H1 (cell line): Measurements from ENCODE around the gene FLOT1. TPM values are rescaled to one million over a fixed set of nuclear protein-coding genes. Genes with fewer than 3 reads are reported as not detected.

Experiments
- CTCF ChIA-PET: fragments of 300-600 bp; sonication (Branson Sonifier 250); formaldehyde crosslinking; loops from one replicate; lab custom pipeline; 2021; ENCODE audit not compliant: partially characterized antibody; lab: Charles Lee
- POLR2A ChIA-PET: fragments of 300-600 bp; sonication (Branson Sonifier 250); formaldehyde crosslinking; loops from one replicate; lab custom pipeline; 2021; ENCODE audit warnings: inconsistent platforms; ENCODE audit not compliant: partially characterized antibody; lab: Charles Lee
- DNase-seq, 2 experiments: peaks; one replicate each; pipeline versions ENCODE4 v3.0.0 to v3.0.0-alpha.2; 2010 to 2022; ENCODE audit warnings: low spot score in 2 of 2, low read depth in 1 of 2, mixed read lengths in 1 of 2
- FAIRE-seq: peaks from 2 replicates; lab custom pipeline; 2011; peaks lifted over from hg19 to GRCh38; lab: Jason Lieb, UNC
- H2AFZ ChIP-seq: 2 replicates; pipeline ENCODE4 v1.8.1; 2012; ENCODE audit warnings: low read length, inconsistent platforms
- H2AK5ac ChIP-seq: 2 replicates; pipeline ENCODE4 v1.6.1; 2013; ENCODE audit warnings: low read depth, low read length
- H2BK120ac ChIP-seq: replicated peaks from 2 replicates; pipeline ENCODE3; 2013; ENCODE audit warnings: low read depth, low read length, inconsistent platforms
- H2BK12ac ChIP-seq: 2 replicates; pipeline ENCODE4 v1.6.1; 2013; ENCODE audit warnings: low read depth, low read length
- H2BK15ac ChIP-seq: 2 replicates; pipeline ENCODE4 v1.6.1; 2013; ENCODE audit warnings: low read length
- H2BK20ac ChIP-seq: 2 replicates; pipeline ENCODE4 v1.6.1; 2013; ENCODE audit warnings: low read length
- H2BK5ac ChIP-seq: 2 replicates; pipeline ENCODE4 v1.6.1; 2013; ENCODE audit warnings: low read depth, low read length
- H3K14ac ChIP-seq: 2 replicates; pipeline ENCODE4 v1.6.1; 2013; ENCODE audit warnings: inconsistent platforms; ENCODE audit not compliant: insufficient read length
- H3K18ac ChIP-seq: 2 replicates; pipeline ENCODE4 v1.6.1; 2013; ENCODE audit warnings: low read length; ENCODE audit errors: extremely low read depth
- H3K23ac ChIP-seq: 2 replicates; pipeline ENCODE4 v1.6.1; 2013; ENCODE audit warnings: inconsistent platforms; ENCODE audit not compliant: insufficient read length
- H3K23me2 ChIP-seq: 2 replicates; pipeline ENCODE4 v1.6.1; 2013; ENCODE audit warnings: low read depth, low read length
- H3K27ac ChIP-seq: 2 replicates; pipeline ENCODE4 v1.6.1; 2011; ENCODE audit warnings: low read depth, low read length, inconsistent platforms
- H3K27me3 ChIP-seq, 4 experiments: replicated peaks in 1 of 4; 1 replicate in 1 of 4; 2 replicates in 3 of 4; pipeline versions ENCODE4 v1.6.1 to v1.8.1; 2011 to 2013; ENCODE audit warnings: low read length in 3 of 4, mild to moderate bottlenecking in 3 of 4, inconsistent platforms in 2 of 4, mixed read lengths in 2 of 4, moderate library complexity in 1 of 4; ENCODE audit not compliant: control insufficient read depth in 3 of 4, insufficient read depth in 3 of 4; ENCODE audit errors: extremely low read depth in 1 of 4
- H3K36me3 ChIP-seq, 4 experiments: 2 replicates each; pipeline versions ENCODE4 v1.6.1 to v1.8.1; 2011 to 2013; ENCODE audit warnings: mild to moderate bottlenecking in 4 of 4, low read length in 3 of 4, moderate library complexity in 2 of 4, control low read depth in 1 of 4, inconsistent platforms in 1 of 4; ENCODE audit not compliant: insufficient read depth in 4 of 4, control insufficient read depth in 2 of 4
- H3K4ac ChIP-seq: replicated peaks from 2 replicates; pipeline ENCODE3; 2013; ENCODE audit warnings: low read length, low read depth, mixed read lengths, inconsistent platforms; ENCODE audit not compliant: insufficient read length
- H3K4me1 ChIP-seq, 4 experiments: replicated peaks in 1 of 4; 1 replicate in 1 of 4; 2 replicates in 3 of 4; pipeline versions ENCODE4 v1.6.1 to v1.8.1; 2011 to 2013; ENCODE audit warnings: low read length in 3 of 4, inconsistent platforms in 2 of 4, mixed read lengths in 1 of 4; ENCODE audit not compliant: insufficient read depth in 4 of 4, control insufficient read depth in 3 of 4
- H3K4me2 ChIP-seq, 2 experiments: 2 replicates each; pipeline versions ENCODE4 v1.6.1 to v1.8.1; 2011 to 2013; ENCODE audit warnings: low read depth in 2 of 2, low read length in 2 of 2, control low read depth in 1 of 2, inconsistent platforms in 1 of 2, mild to moderate bottlenecking in 1 of 2; ENCODE audit not compliant: insufficient read depth in 1 of 2
- H3K4me3 ChIP-seq, 4 experiments: fragments of 200-600, 300-600 bp in 1 of 4; sonication (generic), shearing (Covaris generic), sonication (Bioruptor Twin) in 1 of 4; 2 replicates each; pipeline versions ENCODE4 v1.5.1 to v1.8.1; 2011 to 2016; ENCODE audit warnings: low read length in 4 of 4, low read depth in 3 of 4, control low read depth in 2 of 4, inconsistent platforms in 2 of 4, mild to moderate bottlenecking in 2 of 4, mixed read lengths in 1 of 4, moderate library complexity in 1 of 4; ENCODE audit not compliant: insufficient read depth in 2 of 4; ENCODE audit errors: extremely low read depth in 1 of 4
- H3K56ac ChIP-seq: replicated peaks from 2 replicates; pipeline ENCODE3; 2013; ENCODE audit warnings: low read depth, mild to moderate bottlenecking, mixed read lengths, low read length, inconsistent platforms; ENCODE audit not compliant: insufficient read length
- H3K79me1 ChIP-seq: 2 replicates; pipeline ENCODE4 v1.6.1; 2013; ENCODE audit warnings: low read depth, low read length, control low read depth
- H3K79me2 ChIP-seq, 2 experiments: 2 replicates each; pipeline versions ENCODE4 v1.6.1 to v1.8.1; 2012 to 2013; ENCODE audit warnings: low read length in 2 of 2, mild to moderate bottlenecking in 2 of 2, inconsistent platforms in 1 of 2; ENCODE audit not compliant: insufficient read depth in 2 of 2, control insufficient read depth in 1 of 2
- H3K9ac ChIP-seq, 4 experiments: replicated peaks in 1 of 4; 1 replicate in 1 of 4; 2 replicates in 3 of 4; pipeline versions ENCODE4 v1.6.1 to v1.8.1; 2011 to 2013; ENCODE audit warnings: low read depth in 3 of 4, low read length in 3 of 4, control low read depth in 2 of 4, mild to moderate bottlenecking in 2 of 4, moderate library complexity in 2 of 4, inconsistent platforms in 1 of 4; ENCODE audit errors: extremely low read depth in 1 of 4
- H3K9me3 ChIP-seq, 2 experiments: 2 replicates each; pipeline versions ENCODE4 v1.6.1 to v1.8.1; 2012 to 2013; ENCODE audit warnings: mild to moderate bottlenecking in 2 of 2, moderate library complexity in 2 of 2, control low read depth in 1 of 2, inconsistent platforms in 1 of 2, low read depth in 1 of 2, low read length in 1 of 2, mixed read lengths in 1 of 2; ENCODE audit not compliant: insufficient read depth in 2 of 2
- H4K20me1 ChIP-seq, 2 experiments: replicated peaks in 1 of 2; 2 replicates each; pipeline versions ENCODE3 to v1.8.1; 2011 to 2013; ENCODE audit warnings: inconsistent platforms in 2 of 2, low read length in 2 of 2, mild to moderate bottlenecking in 1 of 2; ENCODE audit not compliant: insufficient read depth in 2 of 2, control insufficient read depth in 1 of 2
- H4K5ac ChIP-seq: 2 replicates; pipeline ENCODE4 v1.6.1; 2013; ENCODE audit warnings: low read length, low read depth, mixed read lengths, inconsistent platforms; ENCODE audit not compliant: insufficient read length
- H4K8ac ChIP-seq: 2 replicates; pipeline ENCODE4 v1.8.0; 2013; ENCODE audit warnings: mild to moderate bottlenecking, moderate library complexity, low read length, inconsistent platforms; ENCODE audit not compliant: insufficient read depth; ENCODE audit errors: extremely low read depth
- H4K91ac ChIP-seq: replicated peaks from 2 replicates; pipeline ENCODE3; 2013; ENCODE audit warnings: low read length, mixed read lengths, inconsistent platforms; ENCODE audit not compliant: insufficient read length
- BRCA1 ChIP-seq: IDR thresholded peaks from 2 replicates; pipeline ENCODE4 v1.6.1; 2012; ENCODE audit warnings: low read depth, low read length, improper control_type of control experiment
- HDAC6 ChIP-seq: IDR thresholded peaks from one replicate; pipeline ENCODE4 v1.7.1; 2012; ENCODE audit warnings: low read depth, mild to moderate bottlenecking, inconsistent platforms, low read length, moderate library complexity
- TBP ChIP-seq: IDR thresholded peaks from 2 replicates; pipeline ENCODE4 v1.6.1; 2011; ENCODE audit warnings: low read depth, low read length, improper control_type of control experiment
- WGBS, 2 experiments: shearing (Covaris generic) in 1 of 2; methylation state at CpG; one replicate each; pipeline versions ENCODE4 v1.1.6 to v1.1.7; 2013 to 2015; ENCODE audit warnings: low lambda C conversion rate in 2 of 2, mixed read lengths in 2 of 2, inconsistent platforms in 1 of 2, low coverage in 1 of 2, missing lambda C conversion rate in 1 of 2; ENCODE audit not compliant: insufficient replicate concordance in 2 of 2, insufficient coverage in 1 of 2, insufficient read length in 1 of 2; ENCODE audit errors: extremely low coverage in 1 of 2, missing lambda C conversion rate in 1 of 2; 5-methylcytosine and 5-hydroxymethylcytosine counted together
- polyA plus RNA-seq, 7 experiments: library from polyadenylated mRNA; depleted of rRNA in 3 of 7; stranded (reverse) in 5 of 7; unstranded in 2 of 7; fragments of >200 nt in 5 of 7; fragments of 200-250 nt in 2 of 7; gene quantifications; 1 replicate in 5 of 7; 2 replicates in 1 of 7; 4 replicates in 1 of 7; pipeline versions ENCODE4 v1.2.1 to v1.2.3, GENCODE V29; 2011 to 2013; ENCODE audit warnings: missing spikeins in 2 of 7, mixed read lengths in 2 of 7
- total RNA-seq: library from RNA; stranded (reverse); fragmentation: NEBNext Ultra II Directional; extraction: Animal tissue kit (Norgen Biotek cat#: 25700); gene quantifications from 2 replicates; pipeline ENCODE4 v1.2.1, GENCODE V29; 2021

FLOT1 gene
- total and polyA plus RNA-seq, 2 of the 8 experiments (the other 6 are each of a cell fraction or from before 2014, with no cell fraction given), result 87.5 to 88.1 TPM

DNA sequence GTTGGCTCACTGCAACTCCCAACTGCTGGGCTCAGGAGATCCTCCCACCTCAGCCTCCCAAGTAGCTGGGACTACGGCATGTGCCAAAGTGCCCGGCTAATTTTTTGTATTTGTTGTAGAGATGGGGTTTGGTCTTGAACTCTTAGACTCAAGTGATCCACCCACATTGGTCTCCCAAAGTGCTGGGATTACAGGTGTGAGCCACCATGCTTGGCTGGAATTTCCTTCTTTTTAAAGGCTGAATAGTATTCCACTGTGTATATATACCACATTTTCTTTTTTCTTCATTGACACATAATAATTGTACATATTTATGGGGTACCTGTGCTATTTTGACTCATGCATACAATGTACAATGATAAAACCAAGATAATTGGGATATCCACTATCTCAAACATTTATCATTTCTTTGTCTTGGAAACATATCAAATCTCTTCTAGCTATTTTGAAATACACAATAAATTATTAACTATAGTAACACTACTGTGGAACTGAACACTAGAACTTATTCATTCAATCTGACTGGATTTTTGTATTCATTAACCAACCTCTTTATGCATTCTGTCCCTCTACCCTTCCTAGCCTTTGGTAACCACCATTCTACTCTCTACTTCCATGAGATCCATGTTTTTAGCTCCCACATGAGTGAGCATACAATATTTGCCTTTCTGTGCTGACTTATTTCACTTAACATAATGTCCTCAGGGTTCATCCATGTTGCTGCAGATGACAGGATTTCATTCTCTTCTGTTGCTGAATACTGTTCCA lies 33.2 kb downstream of the FLOT1 start:
- H3K27ac ChIP-seq, result no peak overlapping the region
- no peak overlapping the region for H2BK15ac ChIP-seq
- TF ChIP-seq BRCA1, result no peak
- TF ChIP-seq TBP, result no peak
- TF ChIP-seq HDAC6, result no peak
- no peak overlapping the region for H4K5ac ChIP-seq
- no peak overlapping the region for H2AK5ac ChIP-seq
- peaks cover 26 to 62% (median 46%) of the 10 kb centered on the region in 4 experiments for H3K36me3 ChIP-seq
- ChIA-PET POLR2A (interaction anchor here (0.7 to 35.9 kb wide), 5 partner anchors 9 to 240 kb away, joined by 3 to 732 read pairs (median 4); partner anchors contain the start of genes MDC1, MRPS18B, NRM and PPP1R10), CTCF (interaction anchor here (0.7 to 1.9 kb wide), 7 partner anchors 9 to 37 kb away, joined by 3 to 8 read pairs (median 3); partner anchors contain the start of gene DHX16)
- H3K4me2 ChIP-seq, result no peak overlapping the region
- H4K8ac ChIP-seq, result no peak overlapping the region
- H3K4me3 ChIP-seq, result no peak overlapping the region
- H3K56ac ChIP-seq, result no peak overlapping the region
- 94% methylated on average over 2 of the region's 2 CpGs; no CpG with 5 or more reads in 1 of the 2 experiments for WGBS, 2 experiments
- H4K91ac ChIP-seq, result no peak overlapping the region
- no peak overlapping the region for H2AFZ ChIP-seq
- no peaks in the 10 kb centered on the region for H3K79me2 ChIP-seq
- no peak overlapping the region for H3K4ac ChIP-seq
- H3K27me3 ChIP-seq, result no peaks in the 10 kb centered on the region
- H3K23ac ChIP-seq, result no peak overlapping the region
- DNase-seq (no peak), FAIRE-seq (no peak)
- no peak overlapping the region for H2BK120ac ChIP-seq
- H2BK12ac ChIP-seq, result no peak overlapping the region
- H3K18ac ChIP-seq, result no peak overlapping the region
- no peaks in the 10 kb centered on the region for H3K23me2 ChIP-seq
- no peaks in the 10 kb centered on the region; the same call in 1 of the 2 replicates for H3K79me1 ChIP-seq
- no peak overlapping the region for H2BK20ac ChIP-seq
- no peaks in the 10 kb centered on the region; a peak in 1 of 7 replicates for H3K4me1 ChIP-seq
- no peak overlapping the region for H3K14ac ChIP-seq
- H2BK5ac ChIP-seq, result no peak overlapping the region
- H3K9me3 ChIP-seq, result no peaks in the 10 kb centered on the region
- peaks cover 0 to 5% of the 10 kb centered on the region in 2 experiments for H4K20me1 ChIP-seq
- H3K9ac ChIP-seq, result no peak overlapping the region
